Measurements from ENCODE around the gene FOXB2.

FOXB2 gene

DNA sequence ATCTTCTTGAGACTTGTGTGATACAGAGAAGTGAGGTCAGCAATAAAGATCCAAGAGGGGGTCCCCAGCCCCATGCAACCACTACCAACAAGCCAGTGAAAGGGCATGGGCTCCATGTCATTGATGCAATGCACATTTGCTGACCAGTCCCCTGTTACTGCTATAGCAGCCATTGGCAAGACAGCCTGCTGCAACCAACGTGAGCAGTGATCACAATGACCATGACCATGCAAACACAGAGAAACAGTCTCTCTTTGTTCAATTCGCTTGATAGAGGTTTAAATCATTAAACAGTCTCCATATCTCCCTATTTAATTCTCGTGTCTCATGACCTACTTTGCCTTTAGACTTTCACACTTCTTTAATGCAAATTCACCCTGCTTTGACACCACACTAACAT lies 30.0 kb upstream of the FOXB2 start:
- TF ChIP-seq, protein P1, sequence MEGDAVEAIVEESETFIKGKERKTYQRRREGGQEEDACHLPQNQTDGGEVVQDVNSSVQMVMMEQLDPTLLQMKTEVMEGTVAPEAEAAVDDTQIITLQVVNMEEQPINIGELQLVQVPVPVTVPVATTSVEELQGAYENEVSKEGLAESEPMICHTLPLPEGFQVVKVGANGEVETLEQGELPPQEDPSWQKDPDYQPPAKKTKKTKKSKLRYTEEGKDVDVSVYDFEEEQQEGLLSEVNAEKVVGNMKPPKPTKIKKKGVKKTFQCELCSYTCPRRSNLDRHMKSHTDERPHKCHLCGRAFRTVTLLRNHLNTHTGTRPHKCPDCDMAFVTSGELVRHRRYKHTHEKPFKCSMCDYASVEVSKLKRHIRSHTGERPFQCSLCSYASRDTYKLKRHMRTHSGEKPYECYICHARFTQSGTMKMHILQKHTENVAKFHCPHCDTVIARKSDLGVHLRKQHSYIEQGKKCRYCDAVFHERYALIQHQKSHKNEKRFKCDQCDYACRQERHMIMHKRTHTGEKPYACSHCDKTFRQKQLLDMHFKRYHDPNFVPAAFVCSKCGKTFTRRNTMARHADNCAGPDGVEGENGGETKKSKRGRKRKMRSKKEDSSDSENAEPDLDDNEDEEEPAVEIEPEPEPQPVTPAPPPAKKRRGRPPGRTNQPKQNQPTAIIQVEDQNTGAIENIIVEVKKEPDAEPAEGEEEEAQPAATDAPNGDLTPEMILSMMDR (IDR thresholded peaks at IDR 0.05) = no peak

DNA sequence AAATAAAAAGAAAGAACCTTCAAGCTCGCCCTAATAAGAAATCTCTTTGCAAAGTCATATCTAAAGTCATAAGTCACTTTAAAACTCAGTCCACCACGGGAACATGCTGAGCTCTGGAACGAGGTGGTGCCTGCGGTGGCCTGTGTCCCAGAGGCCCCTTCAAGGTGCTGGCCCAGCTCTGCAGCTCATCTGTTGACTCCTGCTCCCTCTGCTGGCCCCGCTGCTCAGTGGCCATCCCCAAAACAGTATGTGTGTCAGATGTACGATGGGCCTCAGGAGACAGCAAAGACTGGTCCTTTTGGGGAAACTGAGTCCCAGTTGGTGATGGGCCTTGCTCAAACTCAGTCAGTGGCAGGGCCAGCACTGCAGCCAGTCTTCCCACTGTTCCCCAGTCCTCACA lies 22.8 kb upstream of the FOXB2 start:
- TF ChIP-seq, protein P1 (IDR thresholded peaks at IDR 0.05) = peak; percentile 53

DNA sequence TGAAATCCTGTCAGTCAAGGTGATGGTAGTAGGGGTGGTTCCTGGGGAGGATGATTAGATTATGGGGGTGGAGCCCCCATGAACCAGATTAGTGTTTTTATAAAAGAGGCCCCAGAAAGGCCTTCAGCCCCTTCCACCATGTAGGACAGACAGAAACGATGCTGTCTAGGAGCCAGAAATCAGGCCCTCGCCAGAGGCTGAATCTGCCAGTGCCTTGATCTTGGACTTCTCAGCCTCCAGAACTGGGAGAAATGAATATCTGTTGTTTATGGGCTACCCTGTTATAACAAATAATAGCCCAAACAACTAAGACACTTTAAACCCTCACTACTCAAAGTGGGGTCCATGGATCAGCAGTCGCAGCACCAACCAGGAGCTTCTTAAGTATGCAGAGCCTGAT lies 20.2 kb upstream of the FOXB2 start:
- TF ChIP-seq, protein P1 (IDR thresholded peaks at IDR 0.05) = no peak

DNA sequence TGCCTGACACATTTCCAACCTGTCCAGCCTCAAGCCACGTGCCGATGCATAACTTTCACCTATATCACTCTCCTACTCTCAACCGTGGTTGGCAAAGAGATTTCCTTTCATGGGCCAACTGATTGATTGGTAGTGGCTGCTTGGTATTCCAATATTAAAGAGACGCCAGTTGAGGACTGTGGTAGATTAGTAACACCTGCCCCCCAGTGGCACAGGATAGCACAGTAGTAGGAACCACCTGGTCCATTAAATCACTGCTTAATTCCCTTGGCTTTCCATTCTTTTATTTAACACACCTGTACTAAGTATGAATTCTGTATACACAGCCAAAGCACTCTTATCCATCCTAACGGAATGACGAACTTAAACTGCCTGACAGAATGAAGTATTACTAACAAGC lies 19.1 kb upstream of the FOXB2 start:
- TF ChIP-seq, protein P1 (IDR thresholded peaks at IDR 0.05) = no peak; the same call in 1 of the 2 replicates

DNA sequence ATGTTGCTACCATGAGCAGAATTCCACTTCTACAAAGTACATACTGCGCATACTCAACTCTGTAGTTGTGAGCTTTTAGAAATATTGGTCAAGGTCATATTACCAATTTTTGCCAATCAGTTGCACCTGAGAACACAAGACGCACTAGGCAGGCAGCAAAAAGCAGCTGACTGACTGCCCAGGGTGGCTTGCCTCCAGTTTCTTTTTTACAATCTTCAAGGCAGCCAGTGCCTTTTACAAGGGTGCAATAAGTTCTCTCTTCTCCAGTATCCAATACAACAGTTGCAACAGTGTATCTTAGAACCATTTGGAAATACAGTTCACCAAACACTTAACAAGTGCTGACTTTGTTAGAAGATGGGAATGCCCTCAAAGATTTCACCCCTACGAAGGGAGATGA lies 16.1 kb upstream of the FOXB2 start:
- TF ChIP-seq, protein P1 (IDR thresholded peaks at IDR 0.05) = no peak

DNA sequence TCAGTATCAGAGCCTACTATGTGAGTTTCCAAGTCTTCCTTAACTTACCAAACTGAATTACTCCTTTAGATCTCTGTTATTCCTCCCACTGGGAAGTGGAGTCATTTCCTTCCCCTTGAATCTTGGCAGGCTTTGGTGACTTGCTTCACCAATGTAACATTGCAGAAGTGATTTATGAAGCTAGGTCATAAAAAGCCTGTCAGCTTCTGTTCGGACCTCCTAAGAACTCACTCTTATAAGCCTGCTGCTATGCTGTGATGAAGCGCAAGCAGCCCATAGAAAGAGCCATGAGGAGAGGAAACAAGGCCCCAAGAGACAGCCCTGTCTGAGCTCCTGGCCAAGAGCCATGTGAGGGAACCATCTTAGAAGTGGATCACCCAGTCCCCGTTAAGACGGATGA lies 14.2 kb upstream of the FOXB2 start:
- TF ChIP-seq, protein P1 (IDR thresholded peaks at IDR 0.05) = no peak

DNA sequence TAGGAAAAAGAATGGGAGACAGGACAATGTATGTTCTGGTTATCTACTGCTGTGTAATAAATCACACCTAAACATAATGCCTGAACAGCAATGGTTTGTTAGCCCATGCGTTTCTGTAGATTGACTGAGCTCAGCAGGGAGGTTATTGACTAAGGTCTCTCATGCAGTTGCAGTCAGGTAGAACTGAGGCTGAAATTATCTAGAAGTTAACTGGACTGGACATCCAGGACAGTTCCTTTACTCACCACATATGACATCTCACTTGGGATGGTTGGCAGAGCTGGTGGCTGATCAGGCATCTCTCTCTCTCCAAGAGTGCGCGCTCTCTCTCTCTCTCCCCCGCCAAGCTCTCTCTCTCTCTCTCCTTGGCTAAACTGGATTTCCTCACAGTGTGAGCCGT lies 8.9 kb upstream of the FOXB2 start:
- TF ChIP-seq, protein P1 (IDR thresholded peaks at IDR 0.05) = no peak
